NCI-H460 (cell line): ENCODE data around the gene SZT2. TPM values are rescaled to one million over a fixed set of nuclear protein-coding genes. Genes with fewer than 3 reads are reported as not detected.
"Not testable (repeated sequence)": the region's sequence is repeated elsewhere in the genome, so short reads cannot be mapped to it uniquely, and the experiment has no call there.

Source experiments
- DNase-seq: peaks from one replicate; pipeline ENCODE4 v3.0.0-alpha.2; 2016; ENCODE audit warnings: low read depth; ENCODE audit errors: extremely low read depth
- total RNA-seq: library from RNA; depleted of rRNA; stranded (reverse); fragments of >200 nt; shearing (Covaris generic); gene quantifications from 2 replicates; pipeline ENCODE4 v1.2.3, GENCODE V29; 2014

The SZT2 gene
- total RNA-seq, 1 experiment from 2014 or later: 16.2 TPM

GRCh38 chr1:43451701-43452532, 62.2 kb downstream of the SZT2 start:
- no peak for DNase-seq

- DNase-seq: no peak
Observed at GRCh38 chr1:43452789-43453441, 63.2 kb downstream of the SZT2 start.

GRCh38 chr1:43453442-43454269, 64.0 kb downstream of the SZT2 start, which contains the start of gene HYI:
Gene HYI, minus strand, starts transcription at chr1:43453931. Its CDS starts 138 bp downstream, at chr1:43453793.
- DNase-seq: peak; percentile 68

GRCh38 chr1:43454270-43455011, 64.7 kb downstream of the SZT2 start:
- DNase-seq: peak; percentile 37

- no peak for DNase-seq
Observed at GRCh38 chr1:43455213-43455889, 65.7 kb downstream of the SZT2 start.

- not testable (repeated sequence) for DNase-seq
Observed at GRCh38 chr1:43458379-43458778, 68.7 kb downstream of the SZT2 start.

- no peak for DNase-seq
Observed at GRCh38 chr1:43460988-43461693, 71.4 kb downstream of the SZT2 start.

GRCh38 chr1:43463479-43463878, 73.8 kb downstream of the SZT2 start:
- no peak for DNase-seq

- DNase-seq: no peak
Observed at GRCh38 chr1:43464681-43465504, 75.2 kb downstream of the SZT2 start.

- DNase-seq: no peak
Observed at GRCh38 chr1:43465505-43466067, 75.9 kb downstream of the SZT2 start.

- no peak for DNase-seq
Observed at GRCh38 chr1:43466403-43466802, 76.7 kb downstream of the SZT2 start.

GRCh38 chr1:43468414-43468813, 78.7 kb downstream of the SZT2 start:
- DNase-seq: no peak

- DNase-seq: no peak
Observed at GRCh38 chr1:43469932-43470331, 80.2 kb downstream of the SZT2 start.

GRCh38 chr1:43472087-43472462, 82.4 kb downstream of the SZT2 start:
- DNase-seq: no peak

- DNase-seq: peak; percentile 48
Observed at GRCh38 chr1:43472463-43473151, 82.9 kb downstream of the SZT2 start.

- DNase-seq: no peak
Observed at GRCh38 chr1:43473463-43473862, 83.8 kb downstream of the SZT2 start.

- peak; percentile 22 for DNase-seq
Observed at GRCh38 chr1:43475611-43476401, 86.1 kb downstream of the SZT2 start.
